Measurements from ENCODE around the gene ABCB7. TPM values are rescaled to one million over a fixed set of nuclear protein-coding genes. Genes with fewer than 3 reads are reported as not detected.
"Not testable (repeated sequence)": the region's sequence is repeated elsewhere in the genome, so short reads cannot be mapped to it uniquely, and the experiment has no call there.

The ABCB7 gene
- total RNA-seq, 1 donor from 2014 or later: 59.0 TPM

DNA sequence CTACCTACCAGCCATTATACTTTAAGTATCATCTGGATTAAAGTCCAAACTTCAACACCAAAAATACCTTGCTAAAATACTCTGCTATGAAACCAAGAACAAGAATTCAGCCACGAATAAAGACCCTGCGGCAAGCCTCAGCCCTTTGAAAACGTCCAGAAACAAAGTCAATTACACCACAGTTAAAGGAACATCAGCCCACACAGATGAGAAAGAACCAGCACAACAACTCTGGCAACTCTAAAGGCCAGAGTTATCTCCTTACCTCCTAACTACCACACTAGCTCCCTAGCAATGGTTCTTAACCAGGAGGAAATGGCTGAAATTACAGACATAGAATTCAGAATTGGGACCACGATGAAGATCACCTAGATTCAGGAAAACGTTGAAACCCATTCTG lies 23.4 kb downstream of the ABCB7 start:
- H3K4me3 Mint-ChIP-seq (ENCODE audit: unreplicated experiment): no peak overlapping the region

DNA sequence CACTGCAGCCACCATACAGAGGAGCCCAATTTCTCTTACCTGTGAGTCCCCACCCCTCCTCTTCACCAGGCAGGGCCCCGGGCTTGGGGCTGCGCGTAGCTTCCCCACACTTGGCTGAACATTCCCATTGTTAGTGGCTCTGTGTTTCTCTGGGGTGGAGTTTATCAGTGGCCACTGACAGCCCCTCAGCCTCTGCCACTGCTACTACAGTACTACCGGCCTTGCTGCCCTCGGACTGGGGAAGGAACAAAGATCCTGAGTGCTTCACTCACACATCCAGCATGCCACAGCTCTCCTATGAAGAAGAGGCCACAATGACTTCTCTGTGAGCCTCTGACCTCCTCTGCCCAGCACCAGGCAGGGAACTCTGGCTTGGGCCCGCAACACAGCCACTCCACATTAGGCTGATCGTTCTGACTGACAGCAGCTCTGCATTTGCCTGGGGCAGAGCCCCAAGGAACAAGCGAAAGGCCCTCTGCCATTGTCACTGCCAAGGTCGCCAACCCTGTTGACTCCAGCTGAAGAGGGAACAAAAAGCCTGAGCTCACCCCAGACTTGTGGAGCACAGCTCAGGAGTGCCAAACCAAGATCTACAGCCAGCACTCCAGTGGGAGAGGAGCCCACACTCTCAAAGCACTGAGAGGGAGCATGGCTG lies 24.0 kb downstream of the ABCB7 start:
- Mint-ChIP-seq H3K4me1 (ENCODE audit: unreplicated experiment) (no peaks in the 10 kb centered on the region), H3K27ac (ENCODE audit: unreplicated experiment) (no peak overlapping the region), H3K36me3 (ENCODE audit: low read depth, unreplicated experiment) (peaks cover 3% of the 10 kb centered on the region), H3K4me3 (ENCODE audit: unreplicated experiment) (no peak overlapping the region), H3K27me3 (ENCODE audit: unreplicated experiment) (no peaks in the 10 kb centered on the region), H3K9me3 (ENCODE audit: unreplicated experiment) (no peaks in the 10 kb centered on the region)
- TF ChIP-seq CTCF (IDR thresholded peaks at IDR 0.05; ENCODE audit: unreplicated experiment): no peak
- no peak for DNase-seq (ENCODE audit: low spot score)

More for the DNA sequence above, 23.4 kb downstream of the ABCB7 start:
- TF ChIP-seq CTCF (IDR thresholded peaks at IDR 0.05; ENCODE audit: unreplicated experiment): no peak
- no peaks in the 10 kb centered on the region for H3K9me3 Mint-ChIP-seq (ENCODE audit: unreplicated experiment)
- H3K4me1 Mint-ChIP-seq (ENCODE audit: unreplicated experiment): no peaks in the 10 kb centered on the region
- no peaks in the 10 kb centered on the region for H3K27me3 Mint-ChIP-seq (ENCODE audit: unreplicated experiment)
- H3K27ac Mint-ChIP-seq (ENCODE audit: unreplicated experiment): no peak overlapping the region
- H3K36me3 Mint-ChIP-seq (ENCODE audit: low read depth, unreplicated experiment): peaks cover 3% of the 10 kb centered on the region
- no peak for DNase-seq (ENCODE audit: low spot score)

DNA sequence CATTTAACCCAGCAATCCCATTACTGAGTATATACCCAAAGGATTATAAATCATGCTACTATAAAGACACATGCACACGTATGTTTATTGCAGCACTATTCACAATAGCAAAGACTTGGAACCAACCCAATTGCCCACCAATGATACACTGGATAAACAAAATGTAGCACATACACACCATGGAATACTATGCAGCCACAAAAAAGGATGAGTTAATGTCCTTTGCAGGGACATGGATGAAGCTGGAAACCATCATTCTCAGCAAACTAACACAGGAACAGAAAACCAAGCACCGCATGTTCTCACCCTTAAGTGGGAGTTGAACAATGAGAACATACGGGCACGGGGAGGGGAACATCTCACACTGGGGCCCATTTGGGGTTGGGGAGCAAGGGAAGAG lies 27.0 kb downstream of the ABCB7 start:
- H3K27ac Mint-ChIP-seq (ENCODE audit: unreplicated experiment); H3K4me3 Mint-ChIP-seq (ENCODE audit: unreplicated experiment); H3K4me1 Mint-ChIP-seq (ENCODE audit: unreplicated experiment); DNase-seq (ENCODE audit: low spot score); H3K27me3 Mint-ChIP-seq (ENCODE audit: unreplicated experiment); H3K36me3 Mint-ChIP-seq (ENCODE audit: low read depth, unreplicated experiment); H3K9me3 Mint-ChIP-seq (ENCODE audit: unreplicated experiment): not testable (repeated sequence)

GRCh38 chrX:75118296-75118695 lies 37.8 kb downstream of the ABCB7 start:
- H3K9me3 Mint-ChIP-seq (ENCODE audit: unreplicated experiment): no peaks in the 10 kb centered on the region
- no peaks in the 10 kb centered on the region for H3K36me3 Mint-ChIP-seq (ENCODE audit: low read depth, unreplicated experiment)
- no peak overlapping the region for H3K27ac Mint-ChIP-seq (ENCODE audit: unreplicated experiment)
- no peak for DNase-seq (ENCODE audit: low spot score)
- H3K27me3 Mint-ChIP-seq (ENCODE audit: unreplicated experiment): no peaks in the 10 kb centered on the region
- no peaks in the 10 kb centered on the region for H3K4me1 Mint-ChIP-seq (ENCODE audit: unreplicated experiment)
- TF ChIP-seq CTCF (IDR thresholded peaks at IDR 0.05; ENCODE audit: unreplicated experiment): no peak
- no peak overlapping the region for H3K4me3 Mint-ChIP-seq (ENCODE audit: unreplicated experiment)

DNA sequence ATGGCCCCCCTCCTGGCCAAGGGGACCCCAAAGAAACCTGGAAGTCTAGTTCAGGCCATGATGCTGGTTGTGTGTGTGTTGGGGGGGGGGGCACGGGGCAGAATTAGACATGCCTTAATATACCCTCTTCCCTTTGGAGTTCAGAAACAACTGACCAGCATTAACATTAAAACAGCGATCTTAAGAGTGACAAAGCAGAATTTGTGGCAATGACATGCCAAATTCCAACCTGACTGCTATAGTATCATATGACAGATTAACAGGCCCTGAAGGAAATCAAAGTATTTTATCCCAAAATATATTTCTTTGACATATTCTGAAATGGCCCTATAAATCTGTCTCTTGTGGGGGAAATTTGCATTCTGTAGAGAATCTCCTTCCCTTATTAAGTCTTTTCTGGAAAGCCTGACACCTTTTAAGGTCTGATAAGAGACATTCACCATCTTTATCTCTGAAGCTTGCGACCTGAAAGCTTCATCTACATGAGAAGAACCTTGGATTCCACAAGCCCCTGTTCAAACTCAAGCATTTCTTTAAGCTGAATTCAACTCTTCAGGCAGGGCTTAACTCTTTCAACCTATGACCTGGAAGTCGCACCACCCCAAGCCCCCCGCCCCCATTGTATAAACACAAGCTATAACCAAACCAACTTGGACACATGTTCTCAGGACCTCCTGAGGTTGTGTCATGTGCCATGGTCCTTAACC lies 40.2 kb downstream of the ABCB7 start:
- Mint-ChIP-seq H3K27ac (ENCODE audit: unreplicated experiment) (no peak overlapping the region), H3K27me3 (ENCODE audit: unreplicated experiment) (no peaks in the 10 kb centered on the region), H3K4me1 (ENCODE audit: unreplicated experiment) (no peaks in the 10 kb centered on the region), H3K9me3 (ENCODE audit: unreplicated experiment) (no peaks in the 10 kb centered on the region), H3K4me3 (ENCODE audit: unreplicated experiment) (no peak overlapping the region), H3K36me3 (ENCODE audit: low read depth, unreplicated experiment) (no peaks in the 10 kb centered on the region)
- TF ChIP-seq CTCF (IDR thresholded peaks at IDR 0.05; ENCODE audit: unreplicated experiment): no peak
- DNase-seq (ENCODE audit: low spot score): no peak

Data from endothelial cell (in vitro differentiated cells).